HG02970 (cell line): ENCODE results near the gene SLC16A7.
"Not testable (repeated sequence)": the region's sequence is repeated elsewhere in the genome, so short reads cannot be mapped to it uniquely, and the experiment has no call there.

Experiments
- ATAC-seq: cut with Tn5 transposase; IDR thresholded peaks from one replicate; pipeline ENCODE4 v1.9.1; 2021; ENCODE audit warnings: mild to moderate bottlenecking, moderate library complexity, moderate number of reproducible peaks; ENCODE audit not compliant: unreplicated experiment, low FRiP score

Gene SLC16A7, protein sequence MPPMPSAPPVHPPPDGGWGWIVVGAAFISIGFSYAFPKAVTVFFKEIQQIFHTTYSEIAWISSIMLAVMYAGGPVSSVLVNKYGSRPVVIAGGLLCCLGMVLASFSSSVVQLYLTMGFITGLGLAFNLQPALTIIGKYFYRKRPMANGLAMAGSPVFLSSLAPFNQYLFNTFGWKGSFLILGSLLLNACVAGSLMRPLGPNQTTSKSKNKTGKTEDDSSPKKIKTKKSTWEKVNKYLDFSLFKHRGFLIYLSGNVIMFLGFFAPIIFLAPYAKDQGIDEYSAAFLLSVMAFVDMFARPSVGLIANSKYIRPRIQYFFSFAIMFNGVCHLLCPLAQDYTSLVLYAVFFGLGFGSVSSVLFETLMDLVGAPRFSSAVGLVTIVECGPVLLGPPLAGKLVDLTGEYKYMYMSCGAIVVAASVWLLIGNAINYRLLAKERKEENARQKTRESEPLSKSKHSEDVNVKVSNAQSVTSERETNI

DNA sequence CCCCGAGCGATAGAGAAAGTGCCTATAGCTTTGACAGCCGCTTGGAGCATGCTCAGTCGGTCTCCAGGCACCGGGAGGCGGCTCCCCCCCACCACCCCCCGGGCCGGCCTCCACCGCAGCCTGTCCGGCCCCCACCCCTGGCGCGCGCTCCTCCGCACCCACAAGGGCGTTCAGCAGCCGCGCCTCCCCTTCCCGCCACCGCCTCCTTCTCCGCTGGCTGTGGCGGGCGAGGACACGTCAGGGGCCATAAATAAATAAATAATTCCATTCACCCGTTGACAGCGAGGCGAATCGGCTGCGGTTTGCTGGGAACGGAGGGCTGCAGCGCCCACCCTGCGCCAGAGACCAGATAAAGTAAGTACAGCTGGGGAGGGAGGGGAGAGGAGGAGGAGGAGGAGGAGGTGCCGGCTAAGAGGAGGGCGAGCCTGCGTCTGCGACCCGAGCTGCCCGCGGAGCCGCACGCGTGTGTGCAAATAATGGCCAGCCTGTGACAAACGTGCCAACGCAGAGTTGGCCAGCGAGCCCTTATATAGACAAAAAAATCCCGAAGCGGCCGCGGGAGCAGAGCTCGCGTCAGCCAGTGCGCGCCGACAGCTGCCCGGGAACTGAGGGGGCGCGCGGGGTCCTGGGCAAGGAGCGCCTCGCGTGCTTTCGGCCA, at the start of gene SLC16A7:
Gene SLC16A7, plus strand, starts transcription at position 147 of the 658 bp plus-strand sequence. CDS start 108,773 bp downstream, outside the sequence.
- ATAC-seq, result peak; percentile 73

DNA sequence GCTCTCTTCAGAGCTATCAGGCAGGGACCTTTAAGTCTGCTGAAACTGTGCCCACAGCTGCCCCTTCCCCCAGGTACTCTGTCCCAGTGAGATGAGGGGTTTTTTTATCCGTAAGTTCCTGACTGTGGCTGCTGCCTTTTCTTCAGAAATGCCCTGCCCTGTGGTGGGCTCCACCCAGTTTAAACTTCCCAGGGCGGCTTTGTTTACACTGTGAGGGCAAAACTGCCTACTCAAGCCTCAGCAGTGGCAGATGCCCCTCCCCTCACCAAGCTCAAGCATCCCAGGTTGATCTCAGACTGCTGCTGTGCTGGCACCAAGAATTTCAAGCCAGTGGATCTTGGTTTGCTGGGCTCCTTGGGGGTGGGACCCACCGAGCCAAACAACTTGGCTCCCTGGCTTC, 46.9 kb upstream of the SLC16A7 start:
- no peak for ATAC-seq

DNA sequence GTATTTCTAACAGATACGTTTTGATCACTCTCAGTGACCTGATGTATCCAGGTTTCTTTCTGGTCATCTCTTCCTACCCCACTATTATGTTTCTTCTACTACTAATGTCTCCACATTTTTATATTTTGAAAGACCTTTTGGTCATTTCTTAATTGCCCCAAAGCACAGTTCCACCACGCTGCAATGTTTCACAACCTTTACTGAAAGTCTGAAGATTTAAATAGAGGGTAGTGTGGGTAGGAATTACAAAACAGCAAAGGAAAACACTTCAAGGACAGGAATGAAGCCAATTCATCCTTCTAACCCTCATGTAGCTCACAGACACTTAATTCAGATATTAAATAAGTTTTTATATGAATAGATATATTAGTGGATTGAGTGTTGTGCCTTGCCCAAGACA, 36.1 kb upstream of the SLC16A7 start:
- ATAC-seq, result no peak

DNA sequence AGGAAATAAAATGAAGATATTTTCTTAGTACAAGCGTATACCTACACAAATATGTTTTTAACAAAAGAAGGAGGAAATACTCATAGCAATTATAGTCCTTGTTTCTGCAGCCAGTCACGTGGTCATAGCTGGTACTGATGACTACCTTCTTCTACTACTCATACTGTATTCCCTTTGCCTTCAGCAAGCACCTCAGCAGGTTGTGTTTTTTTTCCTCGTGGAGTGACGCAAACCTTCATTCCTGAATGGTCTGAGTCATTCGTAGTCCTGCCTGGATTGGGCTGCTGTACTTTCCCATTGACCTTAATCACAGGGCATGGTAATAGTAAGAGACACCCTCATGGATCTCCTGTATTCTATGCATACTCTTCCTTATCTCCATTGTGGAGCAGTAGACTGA, 25.7 kb upstream of the SLC16A7 start:
- ATAC-seq, result no peak

DNA sequence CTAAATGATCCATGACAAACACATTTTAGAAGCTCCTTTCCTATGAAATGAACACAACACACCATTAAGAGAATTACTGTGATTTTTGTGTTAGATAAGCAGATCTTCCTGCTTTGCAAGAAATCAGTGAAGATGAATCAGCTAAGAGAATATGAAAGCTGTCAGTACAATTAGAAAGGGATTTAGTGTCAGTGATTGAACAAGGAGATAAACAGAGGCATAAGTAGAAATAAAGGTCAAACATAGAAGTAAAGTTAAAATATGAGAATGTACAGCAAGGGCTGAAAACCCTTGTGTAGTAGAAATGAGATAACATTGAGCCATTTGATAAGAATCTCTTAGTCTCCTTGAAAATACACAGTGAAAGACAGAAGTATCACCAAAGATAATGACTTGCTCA, 21.4 kb upstream of the SLC16A7 start:
- ATAC-seq, result no peak

DNA sequence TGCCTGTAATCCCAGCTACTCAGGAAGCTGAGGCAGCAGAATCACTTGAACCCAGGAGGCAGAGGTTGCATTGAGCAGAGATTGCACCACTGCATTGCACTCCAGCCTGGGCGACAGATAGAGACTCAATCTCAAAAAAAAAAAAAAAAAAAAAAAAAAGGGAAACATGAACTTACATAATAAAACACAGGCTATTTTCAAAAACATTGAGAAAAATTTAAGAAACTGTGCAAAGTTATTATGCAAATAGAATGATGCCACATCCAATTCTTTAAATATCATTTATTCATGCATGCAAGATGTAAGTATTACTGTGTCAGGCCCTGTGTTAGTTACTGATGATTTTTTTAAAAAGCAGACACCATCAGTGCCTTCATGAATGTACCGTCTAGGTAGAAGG, 20.0 kb upstream of the SLC16A7 start:
- ATAC-seq, result no peak

DNA sequence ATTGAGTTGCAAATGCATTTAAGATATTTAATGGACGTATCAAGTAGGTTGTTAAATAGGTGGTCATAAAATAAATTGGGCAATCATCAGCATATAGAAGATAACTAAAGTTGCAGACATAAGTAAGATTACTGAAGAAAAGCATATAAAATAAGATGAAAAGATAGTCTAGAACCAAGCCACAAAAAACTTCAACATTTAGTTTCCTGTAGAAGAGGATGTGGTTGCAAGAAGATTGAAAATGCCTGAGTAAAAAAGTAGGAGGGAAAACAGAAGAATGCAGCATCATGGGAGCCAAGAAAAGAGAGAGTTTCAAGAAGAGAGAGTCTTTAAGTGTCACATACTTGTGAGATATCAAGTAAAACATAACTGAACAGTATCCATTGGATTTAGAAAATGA, 17.6 kb upstream of the SLC16A7 start:
- ATAC-seq, result no peak

DNA sequence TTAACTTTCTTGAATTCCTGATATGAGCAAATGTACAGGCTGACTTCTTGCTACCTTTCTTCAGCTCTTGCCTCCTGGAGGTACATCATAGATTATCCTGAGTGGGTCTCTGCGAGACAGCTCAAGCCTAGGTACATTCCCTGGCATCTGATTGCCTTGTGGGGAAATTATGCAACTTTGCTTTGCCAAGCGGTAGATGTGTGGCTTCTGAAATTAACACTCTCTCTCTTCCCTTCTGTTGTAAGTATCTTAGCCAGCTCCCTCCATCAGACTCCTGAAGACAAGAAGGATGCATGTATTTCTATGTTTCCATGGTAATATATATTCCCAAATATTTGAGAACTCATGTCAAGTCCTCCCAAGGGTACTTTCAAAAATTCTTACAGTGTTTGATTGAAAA, 16.2 kb upstream of the SLC16A7 start:
- ATAC-seq, result no peak

DNA sequence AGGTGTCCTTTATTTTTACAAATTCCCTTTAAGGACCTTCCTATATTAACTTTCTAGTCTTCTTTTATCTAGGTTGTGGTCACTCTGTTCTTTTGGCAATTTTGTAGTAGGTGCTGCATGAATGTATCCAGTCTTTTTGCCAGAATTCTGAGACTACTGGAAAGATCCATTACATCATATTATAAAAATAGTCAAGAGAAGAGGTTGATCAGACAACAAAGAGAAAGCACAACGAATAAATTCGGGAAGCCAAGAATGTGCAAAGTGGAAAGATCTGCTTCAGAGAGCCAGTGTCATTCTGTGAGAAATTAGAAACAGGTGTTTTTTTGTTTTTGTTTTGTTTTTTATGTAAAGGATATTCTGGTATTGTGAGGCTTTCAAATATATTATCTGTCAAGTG, 15.8 kb upstream of the SLC16A7 start:
- ATAC-seq, result no peak

DNA sequence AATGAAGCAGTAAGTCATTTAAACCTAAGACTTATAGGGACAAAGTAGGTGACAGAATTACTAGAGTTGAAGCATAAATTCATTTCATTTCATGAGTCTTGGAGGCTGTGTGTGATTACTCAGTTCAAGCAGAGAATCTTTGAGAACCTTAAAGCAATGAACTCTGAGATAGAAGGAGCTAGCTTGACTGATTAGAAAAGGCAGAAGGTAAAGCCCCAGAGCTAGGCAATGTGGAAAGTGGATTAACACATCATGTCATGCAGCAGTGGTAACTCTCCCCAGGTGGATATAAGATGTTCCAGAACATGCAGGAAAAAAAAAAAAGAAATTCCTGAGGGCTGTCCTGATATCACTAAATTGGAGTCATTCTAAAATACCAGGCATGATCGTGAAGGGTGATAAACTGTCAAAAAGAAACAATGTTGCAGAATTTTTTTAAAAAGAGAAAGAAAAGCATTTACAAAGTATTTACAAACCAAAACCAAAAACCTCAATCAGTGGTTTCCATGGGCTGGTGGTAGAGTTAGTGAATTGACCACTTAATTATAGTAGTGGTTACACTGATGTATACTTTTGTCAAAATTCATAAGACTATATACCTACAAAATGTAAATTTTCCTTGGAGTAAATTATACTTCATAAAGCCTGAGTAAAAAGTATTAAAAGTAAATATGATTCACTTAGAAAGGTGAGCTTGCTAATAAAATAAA, 12.7 kb upstream of the SLC16A7 start:
- ATAC-seq, result no peak

DNA sequence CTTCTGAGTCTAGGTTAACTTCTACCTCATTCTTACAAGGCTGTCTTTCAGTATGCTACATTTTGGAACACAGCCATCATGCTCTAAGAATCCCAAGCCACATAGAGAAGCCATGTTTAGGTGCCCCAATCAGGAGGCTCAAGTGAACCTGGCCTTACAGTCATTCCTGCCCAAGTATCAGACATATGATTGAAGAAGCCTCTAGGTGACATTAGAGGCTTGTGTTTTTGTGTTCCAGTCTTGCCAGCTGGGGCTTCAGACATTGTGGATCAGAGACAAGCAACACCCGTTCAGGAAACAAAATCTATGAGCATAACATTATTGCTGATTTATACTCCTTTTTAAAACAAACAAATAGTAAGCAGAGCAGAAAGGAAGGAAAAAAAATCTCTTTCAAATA, 8.1 kb upstream of the SLC16A7 start:
- no peak for ATAC-seq

DNA sequence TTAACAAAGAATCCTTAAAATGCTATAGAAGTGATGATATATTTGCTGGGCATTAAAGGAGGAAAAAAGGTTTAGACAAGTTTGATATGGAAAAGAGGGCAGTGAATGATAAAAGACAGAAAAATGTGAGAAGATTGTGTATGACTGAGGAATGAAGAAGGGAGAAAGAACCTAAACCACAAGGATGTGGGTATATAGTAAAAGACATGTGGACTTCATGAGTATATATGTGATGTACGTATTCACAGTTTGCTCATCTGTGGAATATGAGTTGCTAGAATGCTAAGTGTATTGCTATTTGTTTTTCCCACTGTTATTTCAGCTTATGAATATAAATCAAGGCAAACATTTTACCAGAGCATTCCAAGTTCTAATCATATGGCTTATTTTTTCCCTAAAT, 2.1 kb upstream of the SLC16A7 start:
- ATAC-seq, result no peak

DNA sequence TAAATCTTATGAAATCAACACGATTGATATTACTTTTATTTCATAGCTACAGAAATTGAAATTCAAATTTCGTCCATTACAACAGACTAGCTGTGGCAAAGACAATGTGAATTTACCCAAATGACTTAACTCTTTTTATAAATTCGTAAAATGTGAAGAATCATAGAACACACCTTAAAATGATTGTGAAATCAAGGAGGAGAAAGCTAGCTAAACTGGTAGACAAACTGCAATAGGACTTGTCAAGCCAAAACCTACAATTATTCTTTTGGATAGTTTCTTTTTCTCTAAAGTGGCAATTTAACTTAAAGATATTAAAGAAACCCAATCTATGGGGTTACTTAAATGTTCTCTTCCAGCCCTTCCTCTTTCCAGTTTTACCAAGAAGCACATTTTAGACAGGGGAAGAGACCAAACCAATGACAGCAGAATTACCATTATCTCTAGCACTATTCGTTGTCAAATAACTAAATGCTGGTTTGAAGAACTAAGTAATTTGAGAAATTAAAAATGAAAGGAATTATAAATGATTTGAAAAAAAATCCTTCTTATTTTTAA, 807 bp upstream of the SLC16A7 start:
- no peak for ATAC-seq

DNA sequence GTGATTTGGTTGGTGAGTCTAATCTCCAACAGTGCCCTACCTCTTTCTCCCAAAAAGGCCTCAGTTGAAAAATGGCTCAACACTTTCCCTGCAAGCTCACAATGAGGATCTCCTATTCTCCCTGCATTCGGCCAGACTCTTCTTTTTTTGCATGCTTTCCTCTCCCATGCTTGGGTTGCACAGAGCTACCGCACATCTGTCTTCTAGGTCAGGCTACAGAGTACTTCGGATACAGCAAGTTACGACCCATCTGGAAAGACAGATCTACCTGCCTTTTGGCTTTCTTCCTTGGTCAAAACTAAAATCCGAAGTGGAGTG, 305 bp upstream of the SLC16A7 start:
- no peak for ATAC-seq

DNA sequence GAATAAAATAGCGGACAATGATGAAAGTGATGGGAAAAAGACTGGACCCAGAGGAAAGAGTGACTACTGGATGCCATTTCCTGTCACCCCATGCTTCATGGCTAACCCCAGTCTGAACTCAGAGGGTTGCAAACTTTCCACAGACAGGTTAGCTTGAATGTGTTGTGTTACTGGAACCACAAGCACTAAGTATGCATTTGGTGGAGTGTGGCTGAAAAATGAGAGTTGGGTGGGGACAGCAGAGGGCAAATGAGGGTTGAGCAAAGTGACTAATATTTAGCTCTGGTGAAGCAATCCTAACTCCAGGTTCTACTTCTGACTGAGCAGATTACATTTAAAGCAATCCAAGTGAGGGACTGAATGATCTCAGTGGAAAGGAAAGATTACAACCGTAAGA, 1.6 kb downstream of the SLC16A7 start:
- peak; percentile 47 for ATAC-seq

DNA sequence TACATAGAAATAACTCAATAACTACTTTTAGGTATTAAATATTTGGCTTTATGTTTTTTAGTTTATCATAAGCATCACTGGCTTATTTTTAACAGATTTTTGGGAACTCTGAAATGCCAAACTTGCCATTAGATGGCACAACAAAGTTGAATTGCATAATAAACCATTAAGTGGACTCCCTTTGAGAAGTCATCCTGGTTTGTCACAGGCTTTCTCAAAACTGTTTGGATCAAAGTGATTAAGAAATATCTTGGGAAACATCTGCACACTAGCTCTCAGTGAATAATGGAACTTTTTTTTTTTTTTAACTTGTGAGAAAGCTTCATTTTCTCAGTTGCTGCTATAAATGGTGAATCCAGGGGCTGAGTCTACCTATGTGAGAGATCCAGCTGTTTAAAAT, 4.3 kb downstream of the SLC16A7 start:
- ATAC-seq, result no peak

DNA sequence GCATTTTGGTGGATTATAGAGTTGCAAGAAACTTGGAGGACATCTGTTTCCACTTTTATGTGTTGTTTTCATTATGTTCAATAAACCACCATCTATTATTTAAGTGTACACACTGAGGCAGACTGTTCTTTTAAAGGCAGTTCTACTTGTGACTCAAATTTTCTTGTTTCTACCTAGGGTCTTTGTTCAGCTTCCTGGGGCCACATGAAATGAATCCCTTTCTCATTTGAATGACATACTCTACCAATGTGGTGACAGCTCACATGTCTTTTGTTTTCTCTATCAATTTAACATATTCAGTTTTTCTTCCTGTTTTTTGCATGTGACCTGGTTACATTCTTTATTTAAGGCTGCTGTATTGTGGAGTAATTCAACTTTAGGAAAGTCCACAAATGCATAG, 7.9 kb downstream of the SLC16A7 start:
- ATAC-seq, result no peak

DNA sequence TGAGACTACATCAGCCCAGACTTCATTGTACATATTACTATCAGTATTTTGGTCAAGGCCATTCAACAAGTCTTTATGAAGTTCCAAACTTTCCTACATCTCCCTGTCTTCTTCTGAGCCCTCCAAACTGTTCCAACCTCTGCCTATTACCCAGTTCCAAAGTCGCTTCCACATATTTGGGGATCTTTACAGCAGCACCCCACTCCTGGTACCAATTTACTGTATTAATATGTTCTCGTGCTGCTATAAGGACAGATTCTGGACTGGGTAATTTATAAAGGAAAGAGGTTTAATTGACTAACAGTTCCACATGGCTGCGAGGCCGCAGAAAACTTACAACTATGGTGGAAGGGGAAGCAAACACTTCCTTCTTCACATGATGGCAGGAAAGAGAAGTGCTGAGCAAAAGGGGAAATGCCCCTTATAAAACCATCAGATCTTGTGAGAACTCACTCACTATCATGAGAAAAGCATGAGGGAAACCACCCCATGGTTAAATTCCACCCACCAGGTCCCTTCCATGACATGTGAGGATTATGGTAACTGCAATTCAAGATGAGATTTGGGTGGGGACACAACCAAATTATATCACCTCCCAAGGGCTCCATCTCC, 17.1 kb downstream of the SLC16A7 start:
- ATAC-seq, result not testable (repeated sequence)

DNA sequence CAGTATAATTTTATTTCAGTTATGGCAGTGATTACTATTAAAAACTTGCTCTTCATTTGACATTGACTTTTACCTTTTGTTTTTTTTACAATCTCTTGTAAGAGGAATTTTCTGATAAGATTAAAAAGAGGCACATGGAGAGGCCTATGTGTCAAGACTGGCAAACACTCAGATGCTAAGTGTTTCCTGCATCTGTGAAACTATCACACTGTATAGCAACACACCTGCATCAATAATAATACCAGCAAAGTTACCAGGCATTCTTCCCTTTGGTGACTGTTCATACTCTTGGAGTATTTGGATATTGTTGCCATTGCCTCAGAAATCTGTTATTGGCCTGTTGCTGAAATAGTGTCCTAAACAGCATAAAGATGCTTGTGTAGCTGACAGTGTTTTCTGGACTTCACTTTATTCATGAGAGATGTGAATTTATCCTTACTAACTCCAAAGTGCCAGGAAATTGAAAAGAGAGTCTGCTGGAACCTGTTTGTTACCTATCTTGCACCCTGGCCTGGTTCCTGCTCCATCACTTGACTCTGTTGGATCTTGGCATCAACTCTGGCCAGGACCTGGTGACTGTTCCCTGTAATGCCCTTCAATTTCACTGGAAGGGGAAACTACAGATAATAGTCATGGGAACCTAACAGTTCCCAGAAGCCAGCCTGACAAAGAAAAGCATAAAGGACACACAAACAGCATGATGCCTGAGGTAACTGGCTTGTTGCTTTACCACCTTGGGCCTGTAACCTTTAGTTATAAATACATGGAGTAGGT, 19.8 kb downstream of the SLC16A7 start:
- ATAC-seq, result no peak
